ENCODE results near the gene LRRFIP2.
"Not testable (repeated sequence)": the region's sequence is repeated elsewhere in the genome, so short reads cannot be mapped to it uniquely, and the experiment has no call there.

LRRFIP2 gene, protein sequence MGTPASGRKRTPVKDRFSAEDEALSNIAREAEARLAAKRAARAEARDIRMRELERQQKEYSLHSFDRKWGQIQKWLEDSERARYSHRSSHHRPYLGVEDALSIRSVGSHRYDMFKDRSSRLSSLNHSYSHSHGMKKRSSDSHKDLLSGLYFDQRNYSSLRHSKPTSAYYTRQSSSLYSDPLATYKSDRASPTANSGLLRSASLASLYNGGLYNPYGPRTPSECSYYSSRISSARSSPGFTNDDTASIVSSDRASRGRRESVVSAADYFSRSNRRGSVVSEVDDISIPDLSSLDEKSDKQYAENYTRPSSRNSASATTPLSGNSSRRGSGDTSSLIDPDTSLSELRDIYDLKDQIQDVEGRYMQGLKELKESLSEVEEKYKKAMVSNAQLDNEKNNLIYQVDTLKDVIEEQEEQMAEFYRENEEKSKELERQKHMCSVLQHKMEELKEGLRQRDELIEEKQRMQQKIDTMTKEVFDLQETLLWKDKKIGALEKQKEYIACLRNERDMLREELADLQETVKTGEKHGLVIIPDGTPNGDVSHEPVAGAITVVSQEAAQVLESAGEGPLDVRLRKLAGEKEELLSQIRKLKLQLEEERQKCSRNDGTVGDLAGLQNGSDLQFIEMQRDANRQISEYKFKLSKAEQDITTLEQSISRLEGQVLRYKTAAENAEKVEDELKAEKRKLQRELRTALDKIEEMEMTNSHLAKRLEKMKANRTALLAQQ

DNA sequence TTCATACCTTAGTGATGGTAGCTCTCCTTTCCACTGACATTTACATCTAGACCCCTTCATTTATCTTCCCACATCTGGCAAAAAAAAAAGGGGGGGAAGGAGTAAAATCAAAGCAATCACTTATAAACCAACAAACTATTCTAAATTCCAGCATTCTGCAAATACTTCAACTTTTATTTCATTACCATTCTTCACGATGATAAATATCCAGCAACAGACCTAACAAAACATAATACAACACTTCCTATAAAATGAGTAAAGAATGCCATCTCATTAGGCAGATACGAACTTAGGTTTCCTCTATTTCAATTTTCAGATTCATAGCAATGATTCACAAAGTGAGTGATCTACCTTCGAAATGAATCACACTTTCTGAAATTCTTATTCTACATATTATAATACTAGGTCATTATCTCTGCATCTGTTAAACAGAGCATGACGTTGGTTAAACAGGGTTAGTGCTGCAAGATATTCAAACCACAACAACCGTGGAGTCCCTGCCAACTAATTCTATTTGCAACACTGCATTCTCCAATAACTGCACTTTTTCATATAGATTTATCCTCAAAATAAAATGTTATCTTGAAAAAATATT is at the start of gene LRRFIP2:
Gene LRRFIP2 (minus strand): TSS at position 51 of the 595 bp plus-strand sequence. CDS start 25,599 bp downstream, outside the sequence.
- Histone ChIP-seq H3K27me3 (replicated peaks; ENCODE audit: insufficient read depth, low read length) (no peaks in the 10 kb centered on the region), H3K4me1 (ENCODE audit: low read length) (peaks cover 16% of the 10 kb centered on the region), H3K4me3 (ENCODE audit: low read length) (peak within 1 kb of the TSS; percentile 92), H3K9ac (ENCODE audit: low read length) (peak within 1 kb of the TSS; percentile 84), H2AFZ (ENCODE audit: low read length) (peak within 1 kb of the TSS; percentile 87), H3K4me2 (ENCODE audit: low read depth, low read length) (peak within 1 kb of the TSS; percentile 91), H3K9me2 (replicated peaks; ENCODE audit: insufficient read depth, low read length) (no peaks in the 10 kb centered on the region), H3K27ac (ENCODE audit: low read length) (no peak within 1 kb of the TSS), H3F3A (ENCODE audit: insufficient read depth, low read length) (0 out of 2 replicates have a peak, but pooled peaks cover 3% of the 10 kb centered on the region), H4K20me1 (ENCODE audit: insufficient read depth, low read length) (no peaks in the 10 kb centered on the region), H3K36me3 (replicated peaks; ENCODE audit: insufficient read depth, low read length) (no peaks in the 10 kb centered on the region; the same call in 1 of the 2 replicates), H3K9me3 (replicated peaks; ENCODE audit: insufficient read depth, low read length) (no peaks in the 10 kb centered on the region), H3K79me2 (ENCODE audit: low read length) (peaks cover 66% of the 10 kb centered on the region)
- peak; percentile 24 for DNase-seq
- TF ChIP-seq EZH2phosphoT487 (IDR thresholded peaks at IDR 0.05; ENCODE audit: low read length) (no peak), EZH2 (optimal IDR thresholded peaks at IDR 0.05; ENCODE audit: low read depth, low read length) (no peak)
- TF ChIP-seq, protein P1, sequence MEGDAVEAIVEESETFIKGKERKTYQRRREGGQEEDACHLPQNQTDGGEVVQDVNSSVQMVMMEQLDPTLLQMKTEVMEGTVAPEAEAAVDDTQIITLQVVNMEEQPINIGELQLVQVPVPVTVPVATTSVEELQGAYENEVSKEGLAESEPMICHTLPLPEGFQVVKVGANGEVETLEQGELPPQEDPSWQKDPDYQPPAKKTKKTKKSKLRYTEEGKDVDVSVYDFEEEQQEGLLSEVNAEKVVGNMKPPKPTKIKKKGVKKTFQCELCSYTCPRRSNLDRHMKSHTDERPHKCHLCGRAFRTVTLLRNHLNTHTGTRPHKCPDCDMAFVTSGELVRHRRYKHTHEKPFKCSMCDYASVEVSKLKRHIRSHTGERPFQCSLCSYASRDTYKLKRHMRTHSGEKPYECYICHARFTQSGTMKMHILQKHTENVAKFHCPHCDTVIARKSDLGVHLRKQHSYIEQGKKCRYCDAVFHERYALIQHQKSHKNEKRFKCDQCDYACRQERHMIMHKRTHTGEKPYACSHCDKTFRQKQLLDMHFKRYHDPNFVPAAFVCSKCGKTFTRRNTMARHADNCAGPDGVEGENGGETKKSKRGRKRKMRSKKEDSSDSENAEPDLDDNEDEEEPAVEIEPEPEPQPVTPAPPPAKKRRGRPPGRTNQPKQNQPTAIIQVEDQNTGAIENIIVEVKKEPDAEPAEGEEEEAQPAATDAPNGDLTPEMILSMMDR (IDR thresholded peaks at IDR 0.05; ENCODE audit: low read length) = no peak

DNA sequence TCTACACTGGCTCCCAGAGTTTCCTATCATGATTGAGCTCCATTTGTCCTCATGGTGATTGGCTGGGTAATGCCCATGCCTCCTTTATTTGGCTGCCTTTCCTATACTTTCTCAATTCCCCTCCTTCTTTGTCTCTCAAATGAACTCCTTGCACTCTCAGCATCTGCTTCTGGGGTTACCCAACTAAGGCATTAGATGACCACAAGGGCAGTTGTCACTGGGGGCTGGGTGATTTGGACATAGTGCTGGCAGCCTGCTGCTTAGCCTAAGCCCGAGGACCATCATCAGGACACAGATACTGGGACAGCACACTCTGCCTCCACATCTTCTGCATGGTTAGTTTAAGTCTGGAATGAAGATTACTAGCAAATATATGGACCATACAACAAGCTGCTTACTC is 49.2 kb upstream of the LRRFIP2 start:
- H4K20me1 ChIP-seq (ENCODE audit: insufficient read depth, low read length) = no peaks in the 10 kb centered on the region
- H3F3A ChIP-seq (ENCODE audit: insufficient read depth, low read length) = no peaks in the 10 kb centered on the region
- H3K4me2 ChIP-seq (ENCODE audit: low read depth, low read length) = no peak overlapping the region
- H3K4me1 ChIP-seq (ENCODE audit: low read length) = peaks cover 10% of the 10 kb centered on the region
- no peak overlapping the region for H3K4me3 ChIP-seq (ENCODE audit: low read length)
- no peak for DNase-seq
- no peak overlapping the region for H3K27ac ChIP-seq (ENCODE audit: low read length)
- no peaks in the 10 kb centered on the region for H3K9me3 ChIP-seq (replicated peaks; ENCODE audit: insufficient read depth, low read length)
- H3K27me3 ChIP-seq (replicated peaks; ENCODE audit: insufficient read depth, low read length) = no peaks in the 10 kb centered on the region
- H3K79me2 ChIP-seq (ENCODE audit: low read length) = no peaks in the 10 kb centered on the region
- H3K9me2 ChIP-seq (replicated peaks; ENCODE audit: insufficient read depth, low read length) = no peaks in the 10 kb centered on the region
- H3K9ac ChIP-seq (ENCODE audit: low read length) = no peak overlapping the region
- H3K36me3 ChIP-seq (replicated peaks; ENCODE audit: insufficient read depth, low read length) = no peaks in the 10 kb centered on the region
- TF ChIP-seq, protein P1 (IDR thresholded peaks at IDR 0.05; ENCODE audit: low read length) = no peak
- TF ChIP-seq EZH2 (optimal IDR thresholded peaks at IDR 0.05; ENCODE audit: low read depth, low read length) = no peak
- H2AFZ ChIP-seq (ENCODE audit: low read length) = no peak overlapping the region

DNA sequence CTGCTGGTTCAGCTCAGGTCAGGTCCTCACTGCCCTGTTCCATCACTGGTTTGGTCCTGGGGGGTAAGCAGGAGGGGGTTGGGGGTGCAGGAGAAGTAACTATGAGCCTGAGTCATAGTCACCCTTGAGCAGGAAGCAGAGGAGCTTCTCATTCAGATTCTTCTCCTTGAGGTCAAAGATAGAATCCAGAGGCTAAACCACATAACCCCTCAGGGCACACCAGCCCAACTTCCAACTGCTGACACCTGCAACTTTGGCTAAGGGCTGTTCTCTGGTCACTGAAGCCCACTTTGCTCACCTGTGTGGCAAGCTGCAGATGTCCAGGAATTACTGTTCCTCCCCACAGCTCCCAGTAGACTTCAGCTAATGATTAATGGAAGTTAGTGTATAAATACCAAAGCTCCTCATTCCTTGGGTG is 48.8 kb upstream of the LRRFIP2 start:
- H2AFZ ChIP-seq (ENCODE audit: low read length) = no peak overlapping the region
- no peaks in the 10 kb centered on the region for H4K20me1 ChIP-seq (ENCODE audit: insufficient read depth, low read length)
- peak; percentile 57 for DNase-seq
- TF ChIP-seq, protein P1 (IDR thresholded peaks at IDR 0.05; ENCODE audit: low read length) = no peak
- no peak for TF ChIP-seq EZH2phosphoT487 (IDR thresholded peaks at IDR 0.05; ENCODE audit: low read length)
- no peak for TF ChIP-seq EZH2 (optimal IDR thresholded peaks at IDR 0.05; ENCODE audit: low read depth, low read length)
- H3K9me3 ChIP-seq (replicated peaks; ENCODE audit: insufficient read depth, low read length) = no peaks in the 10 kb centered on the region
- H3K36me3 ChIP-seq (replicated peaks; ENCODE audit: insufficient read depth, low read length) = no peaks in the 10 kb centered on the region
- no peaks in the 10 kb centered on the region for H3F3A ChIP-seq (ENCODE audit: insufficient read depth, low read length)
- H3K4me2 ChIP-seq (ENCODE audit: low read depth, low read length) = 0 out of 2 replicates have a peak overlapping the region, but pooled peaks have one; percentile 4
- H3K4me1 ChIP-seq (ENCODE audit: low read length) = peaks cover 10% of the 10 kb centered on the region
- H3K9ac ChIP-seq (ENCODE audit: low read length) = no peak overlapping the region
- no peak overlapping the region for H3K27ac ChIP-seq (ENCODE audit: low read length)
- no peaks in the 10 kb centered on the region for H3K79me2 ChIP-seq (ENCODE audit: low read length)
- H3K9me2 ChIP-seq (replicated peaks; ENCODE audit: insufficient read depth, low read length) = no peaks in the 10 kb centered on the region
- no peaks in the 10 kb centered on the region for H3K27me3 ChIP-seq (replicated peaks; ENCODE audit: insufficient read depth, low read length)
- no peak overlapping the region for H3K4me3 ChIP-seq (ENCODE audit: low read length)

DNA sequence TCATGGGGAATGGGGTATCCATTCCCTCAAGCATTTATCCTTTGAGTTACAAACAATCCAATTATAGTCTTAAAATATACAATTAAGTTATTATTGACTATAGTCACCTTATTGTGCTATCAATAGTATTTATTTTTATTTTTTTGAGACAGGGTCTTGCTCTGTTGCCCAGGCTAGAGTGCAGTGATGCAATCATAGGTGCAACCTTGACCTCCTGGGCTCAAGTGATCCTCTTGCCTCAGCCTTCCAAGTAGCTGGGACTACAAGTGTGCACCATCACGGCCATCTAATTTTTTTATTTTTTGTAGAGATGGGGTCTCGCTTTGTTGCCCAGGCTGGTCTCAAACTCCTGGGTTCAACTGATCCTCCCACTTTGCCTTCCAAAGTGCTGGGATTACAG is 48.2 kb upstream of the LRRFIP2 start:
- not testable (repeated sequence) for H3K4me1 ChIP-seq (ENCODE audit: low read length); H3K27ac ChIP-seq (ENCODE audit: low read length); H3K4me3 ChIP-seq (ENCODE audit: low read length); H3K36me3 ChIP-seq (replicated peaks; ENCODE audit: insufficient read depth, low read length); H4K20me1 ChIP-seq (ENCODE audit: insufficient read depth, low read length); H3K79me2 ChIP-seq (ENCODE audit: low read length); H3K9ac ChIP-seq (ENCODE audit: low read length); H3F3A ChIP-seq (ENCODE audit: insufficient read depth, low read length); H3K27me3 ChIP-seq (replicated peaks; ENCODE audit: insufficient read depth, low read length); H2AFZ ChIP-seq (ENCODE audit: low read length); DNase-seq; H3K9me2 ChIP-seq (replicated peaks; ENCODE audit: insufficient read depth, low read length); H3K9me3 ChIP-seq (replicated peaks; ENCODE audit: insufficient read depth, low read length)
- 0 out of 2 replicates have a peak overlapping the region, but pooled peaks have one; percentile 4 for H3K4me2 ChIP-seq (ENCODE audit: low read depth, low read length)

Data from MM.1S (cell line).